ENCODE results near the gene EIF3A.

GRCh38 chr10:119101366-119102098 is 20.9 kb upstream of the EIF3A start:
- TF ChIP-seq CTCF (conservative IDR thresholded peaks at IDR 0.05 in 1 of 2, IDR thresholded peaks at IDR 0.05 in 1 of 2; ENCODE audit: extremely low read depth in 1 of 2, insufficient read depth in 1 of 2, low read depth in 1 of 2, low read length in 2 of 2) (no peak), EZH2 (IDR thresholded peaks at IDR 0.05; ENCODE audit: borderline replicate concordance, low read length) (no peak)

Data from mammary epithelial cell (primary cell).